Skeletal muscle satellite cell (primary cell): Measurements from ENCODE around the gene AGBL3.
"Not testable (repeated sequence)": the region's sequence is repeated elsewhere in the genome, so short reads cannot be mapped to it uniquely, and the experiment has no call there.

Source experiments
- H3K27me3 ChIP-seq: 2 replicates; pipeline ENCODE4 v1.7.0; 2013; ENCODE audit warnings: low read length; ENCODE audit not compliant: control insufficient read depth, insufficient read depth
- H3K36me3 ChIP-seq: 2 replicates; pipeline ENCODE4 v1.7.0; 2013; ENCODE audit warnings: mild to moderate bottlenecking, control low read depth, low read length; ENCODE audit not compliant: insufficient read depth
- H3K4me1 ChIP-seq: 2 replicates; pipeline ENCODE4 v1.7.0; 2013; ENCODE audit warnings: low read length; ENCODE audit not compliant: control insufficient read depth, insufficient read depth
- H3K4me2 ChIP-seq: 2 replicates; pipeline ENCODE4 v1.7.0; 2013; ENCODE audit warnings: mild to moderate bottlenecking, low read length
- H3K4me3 ChIP-seq: 2 replicates; pipeline ENCODE4 v1.7.0; 2013; ENCODE audit warnings: low read length
- H3K9ac ChIP-seq: 2 replicates; pipeline ENCODE4 v1.7.0; 2013; ENCODE audit warnings: mild to moderate bottlenecking, low read depth, low read length, moderate library complexity
- H3K9me3 ChIP-seq: replicated peaks from 2 replicates; pipeline ENCODE4 v1.7.0; 2013; ENCODE audit warnings: mild to moderate bottlenecking, control low read depth, low read length

The AGBL3 gene

GRCh38 chr7:135171581-135172291, 185.4 kb downstream of the AGBL3 start:
- H3K9ac ChIP-seq, H3K27me3 ChIP-seq, H3K9me3 ChIP-seq, H3K4me2 ChIP-seq, H3K4me3 ChIP-seq: not testable (repeated sequence)
- peaks cover 20% of the 10 kb centered on the region for H3K4me1 ChIP-seq
- H3K36me3 ChIP-seq, result peaks cover 23% of the 10 kb centered on the region

- H3K36me3 ChIP-seq, H3K4me3 ChIP-seq, H3K9me3 ChIP-seq, H3K4me2 ChIP-seq, H3K9ac ChIP-seq, H3K27me3 ChIP-seq: not testable (repeated sequence)
- peaks cover 14% of the 10 kb centered on the region for H3K4me1 ChIP-seq
Measured at GRCh38 chr7:135173916-135174315, 187.6 kb downstream of the AGBL3 start.

GRCh38 chr7:135174941-135175340, 188.6 kb downstream of the AGBL3 start:
- H3K36me3 ChIP-seq, result no peaks in the 10 kb centered on the region
- H3K9me3 ChIP-seq, result no peaks in the 10 kb centered on the region
- H3K9ac ChIP-seq, result no peak overlapping the region
- no peak overlapping the region for H3K4me3 ChIP-seq
- H3K27me3 ChIP-seq, result no peaks in the 10 kb centered on the region
- peaks cover 7% of the 10 kb centered on the region for H3K4me1 ChIP-seq
- no peak overlapping the region for H3K4me2 ChIP-seq

- no peaks in the 10 kb centered on the region for H3K27me3 ChIP-seq
- peaks cover 5% of the 10 kb centered on the region for H3K4me1 ChIP-seq
- no peak overlapping the region for H3K4me2 ChIP-seq
- no peak overlapping the region for H3K9ac ChIP-seq
- no peaks in the 10 kb centered on the region for H3K36me3 ChIP-seq
- H3K4me3 ChIP-seq, result no peak overlapping the region
- H3K9me3 ChIP-seq, result peaks cover 2% of the 10 kb centered on the region
Measured at GRCh38 chr7:135175931-135176330, 189.6 kb downstream of the AGBL3 start.

- H3K9ac ChIP-seq, result no peak overlapping the region
- H3K4me2 ChIP-seq, result no peak overlapping the region
- peaks cover 9% of the 10 kb centered on the region for H3K9me3 ChIP-seq
- H3K27me3 ChIP-seq, result no peaks in the 10 kb centered on the region
- no peaks in the 10 kb centered on the region for H3K4me1 ChIP-seq
- H3K36me3 ChIP-seq, result peaks cover 6% of the 10 kb centered on the region
- no peak overlapping the region for H3K4me3 ChIP-seq
Measured at GRCh38 chr7:135177028-135177696, 190.9 kb downstream of the AGBL3 start.

GRCh38 chr7:135178364-135178763, 192.1 kb downstream of the AGBL3 start:
- Histone ChIP-seq H3K9ac (no peak overlapping the region), H3K9me3 (peaks cover 20% of the 10 kb centered on the region)

GRCh38 chr7:135179321-135179925, 193.1 kb downstream of the AGBL3 start:
- H3K27me3 ChIP-seq, result no peaks in the 10 kb centered on the region
- H3K36me3 ChIP-seq, result peaks cover 21% of the 10 kb centered on the region
- no peaks in the 10 kb centered on the region for H3K4me1 ChIP-seq
- no peak overlapping the region for H3K9ac ChIP-seq
- H3K4me2 ChIP-seq, result no peak overlapping the region
- H3K4me3 ChIP-seq, result no peak overlapping the region
- H3K9me3 ChIP-seq, result peaks cover 20% of the 10 kb centered on the region

More at GRCh38 chr7:135178364-135178763, 192.1 kb downstream of the AGBL3 start:
- H3K27me3 ChIP-seq, result no peaks in the 10 kb centered on the region
- no peak overlapping the region for H3K4me2 ChIP-seq
- no peaks in the 10 kb centered on the region for H3K4me1 ChIP-seq
- H3K36me3 ChIP-seq, result peaks cover 15% of the 10 kb centered on the region
- no peak overlapping the region for H3K4me3 ChIP-seq

GRCh38 chr7:135180122-135180521, 193.8 kb downstream of the AGBL3 start:
- no peak overlapping the region for H3K9ac ChIP-seq
- H3K4me2 ChIP-seq, result no peak overlapping the region
- H3K4me1 ChIP-seq, result no peaks in the 10 kb centered on the region
- peaks cover 20% of the 10 kb centered on the region for H3K9me3 ChIP-seq
- H3K36me3 ChIP-seq, result peaks cover 22% of the 10 kb centered on the region
- no peak overlapping the region for H3K4me3 ChIP-seq
- H3K27me3 ChIP-seq, result no peaks in the 10 kb centered on the region

GRCh38 chr7:135181261-135181928, 195.1 kb downstream of the AGBL3 start:
- Histone ChIP-seq H3K4me2 (no peak overlapping the region), H3K9me3 (peaks cover 20% of the 10 kb centered on the region), H3K4me1 (no peaks in the 10 kb centered on the region), H3K36me3 (peaks cover 29% of the 10 kb centered on the region), H3K9ac (no peak overlapping the region), H3K4me3 (no peak overlapping the region), H3K27me3 (no peaks in the 10 kb centered on the region)

GRCh38 chr7:135181929-135182678, 195.8 kb downstream of the AGBL3 start:
- H3K4me1 ChIP-seq, result no peaks in the 10 kb centered on the region
- H3K9ac ChIP-seq, result no peak overlapping the region
- no peaks in the 10 kb centered on the region for H3K27me3 ChIP-seq
- no peak overlapping the region for H3K4me3 ChIP-seq
- no peak overlapping the region for H3K4me2 ChIP-seq
- peaks cover 20% of the 10 kb centered on the region for H3K9me3 ChIP-seq
- peaks cover 29% of the 10 kb centered on the region for H3K36me3 ChIP-seq

GRCh38 chr7:135183478-135183877, 197.2 kb downstream of the AGBL3 start:
- no peak overlapping the region for H3K4me3 ChIP-seq
- no peaks in the 10 kb centered on the region for H3K27me3 ChIP-seq
- H3K36me3 ChIP-seq, result peaks cover 31% of the 10 kb centered on the region
- peaks cover 20% of the 10 kb centered on the region for H3K9me3 ChIP-seq
- H3K4me2 ChIP-seq, result no peak overlapping the region
- no peaks in the 10 kb centered on the region for H3K4me1 ChIP-seq
- H3K9ac ChIP-seq, result no peak overlapping the region
